GM13976 (cell line): ENCODE measurements around the gene CYP46A1.

ENCODE experiments used
- DNase-seq: peaks from one replicate; pipeline ENCODE4 v3.0.0; 2012; ENCODE audit warnings: low spot score
- in situ Hi-C: fragments of 300-500 bp; cut with MboI; formaldehyde crosslinking; loops from one replicate; pipeline ENCODE4 v1.12.0; 2022; ENCODE audit warnings: low sequenced_read_pairs, mixed read lengths, inconsistent platforms; ENCODE audit not compliant: unreplicated experiment
- TF ChIP-seq, protein P1 (sequence below): IDR thresholded peaks from 2 replicates; pipeline ENCODE4 v1.5.1; 2012; ENCODE audit warnings: borderline replicate concordance, mild to moderate bottlenecking; ENCODE audit not compliant: insufficient read depth; ENCODE audit errors: extremely low read depth, missing control alignments, control extremely low read depth

The CYP46A1 gene

DNA sequence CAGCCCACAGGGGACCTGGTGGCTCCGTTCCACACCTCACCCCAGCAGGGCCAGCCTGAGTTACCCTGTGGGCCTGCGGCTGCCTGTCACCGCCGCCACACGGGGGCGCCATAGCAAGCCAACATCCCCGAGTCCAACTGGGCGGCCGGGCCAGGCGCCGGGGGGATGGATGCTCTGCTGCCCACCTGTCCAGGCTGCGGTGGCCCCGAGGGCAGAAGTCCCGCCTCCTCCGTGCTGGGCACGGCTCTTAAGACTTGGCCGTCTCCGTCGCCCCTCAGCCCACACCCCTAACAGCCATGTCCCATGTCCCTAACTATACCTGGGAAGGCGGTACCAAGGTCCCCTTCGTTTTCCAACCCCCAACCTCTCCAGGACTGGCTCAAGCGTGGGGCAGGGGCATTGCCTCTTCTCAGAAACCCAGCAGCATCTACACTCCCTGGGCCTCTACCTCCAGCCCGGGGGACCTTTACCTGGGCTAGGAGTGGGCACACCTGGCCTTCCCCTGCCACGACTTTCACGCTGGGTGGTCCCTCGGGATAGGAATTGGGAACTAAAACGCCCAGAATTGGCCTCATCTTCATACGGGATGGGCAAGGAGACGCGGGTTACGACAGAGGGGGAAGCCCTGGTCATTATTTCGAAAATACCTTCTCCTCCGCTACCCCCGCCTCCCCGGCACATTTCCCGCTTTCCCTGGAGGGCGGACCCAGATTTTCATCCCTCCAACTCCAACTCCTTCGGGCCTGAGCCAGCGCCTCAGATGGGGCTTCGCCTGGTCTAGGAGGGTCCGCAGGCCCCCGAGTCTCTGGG, 1.1 kb upstream of the CYP46A1 start:
- in situ Hi-C loops: no loop called here
- peak; percentile 88 for DNase-seq
- TF ChIP-seq, protein P1, sequence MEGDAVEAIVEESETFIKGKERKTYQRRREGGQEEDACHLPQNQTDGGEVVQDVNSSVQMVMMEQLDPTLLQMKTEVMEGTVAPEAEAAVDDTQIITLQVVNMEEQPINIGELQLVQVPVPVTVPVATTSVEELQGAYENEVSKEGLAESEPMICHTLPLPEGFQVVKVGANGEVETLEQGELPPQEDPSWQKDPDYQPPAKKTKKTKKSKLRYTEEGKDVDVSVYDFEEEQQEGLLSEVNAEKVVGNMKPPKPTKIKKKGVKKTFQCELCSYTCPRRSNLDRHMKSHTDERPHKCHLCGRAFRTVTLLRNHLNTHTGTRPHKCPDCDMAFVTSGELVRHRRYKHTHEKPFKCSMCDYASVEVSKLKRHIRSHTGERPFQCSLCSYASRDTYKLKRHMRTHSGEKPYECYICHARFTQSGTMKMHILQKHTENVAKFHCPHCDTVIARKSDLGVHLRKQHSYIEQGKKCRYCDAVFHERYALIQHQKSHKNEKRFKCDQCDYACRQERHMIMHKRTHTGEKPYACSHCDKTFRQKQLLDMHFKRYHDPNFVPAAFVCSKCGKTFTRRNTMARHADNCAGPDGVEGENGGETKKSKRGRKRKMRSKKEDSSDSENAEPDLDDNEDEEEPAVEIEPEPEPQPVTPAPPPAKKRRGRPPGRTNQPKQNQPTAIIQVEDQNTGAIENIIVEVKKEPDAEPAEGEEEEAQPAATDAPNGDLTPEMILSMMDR: peak; percentile 92

DNA sequence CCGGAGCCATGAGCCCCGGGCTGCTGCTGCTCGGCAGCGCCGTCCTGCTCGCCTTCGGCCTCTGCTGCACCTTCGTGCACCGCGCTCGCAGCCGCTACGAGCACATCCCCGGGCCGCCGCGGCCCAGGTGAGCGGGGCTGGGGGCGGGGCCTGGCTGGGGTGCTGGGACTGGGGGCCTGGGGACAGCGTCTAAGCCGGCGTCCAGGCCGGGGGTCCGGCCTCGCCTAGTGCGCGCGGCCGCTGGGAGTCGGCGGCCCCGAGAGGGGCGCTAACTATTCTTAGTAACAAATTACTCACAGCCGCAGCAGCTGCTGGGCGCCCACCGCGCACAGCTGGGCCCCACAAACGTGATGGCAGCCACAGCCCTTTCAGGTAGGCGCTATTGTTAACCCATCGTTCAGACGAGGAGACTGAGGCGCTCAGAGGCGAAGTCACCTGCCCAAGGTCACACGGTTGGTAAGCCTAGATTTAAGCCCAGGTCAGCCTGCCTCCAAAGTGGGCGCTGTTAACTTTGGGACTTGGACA, 374 bp downstream of the CYP46A1 start:
- in situ Hi-C loops: no loop called here

DNA sequence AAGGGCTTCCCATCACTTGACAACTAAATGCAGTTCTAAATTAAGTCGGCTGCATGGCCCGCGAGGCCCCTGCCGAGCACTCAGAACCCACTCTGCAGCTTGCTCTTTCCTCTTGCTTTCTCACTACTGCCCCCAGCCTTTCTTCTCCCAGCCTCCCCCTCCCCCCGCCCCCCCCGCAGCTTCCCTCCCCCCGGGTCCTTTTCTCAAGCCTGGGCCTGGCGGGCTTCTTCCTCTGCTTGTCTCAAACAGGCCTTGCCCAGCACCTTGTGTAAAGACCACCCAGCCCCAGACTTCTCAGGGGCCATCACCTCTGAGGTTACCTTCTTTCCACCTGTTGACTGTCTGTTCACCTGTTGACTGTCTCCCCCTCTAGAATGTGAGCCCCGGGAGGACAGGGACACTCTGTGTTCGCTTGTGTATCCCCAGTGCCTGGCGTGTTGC, 1.1 kb downstream of the CYP46A1 start:
- TF ChIP-seq, protein P1: no peak
- in situ Hi-C loops: no loop called here
- no peak for DNase-seq

More for the DNA sequence above, 374 bp downstream of the CYP46A1 start:
- TF ChIP-seq, protein P1: no peak
- DNase-seq: no peak

DNA sequence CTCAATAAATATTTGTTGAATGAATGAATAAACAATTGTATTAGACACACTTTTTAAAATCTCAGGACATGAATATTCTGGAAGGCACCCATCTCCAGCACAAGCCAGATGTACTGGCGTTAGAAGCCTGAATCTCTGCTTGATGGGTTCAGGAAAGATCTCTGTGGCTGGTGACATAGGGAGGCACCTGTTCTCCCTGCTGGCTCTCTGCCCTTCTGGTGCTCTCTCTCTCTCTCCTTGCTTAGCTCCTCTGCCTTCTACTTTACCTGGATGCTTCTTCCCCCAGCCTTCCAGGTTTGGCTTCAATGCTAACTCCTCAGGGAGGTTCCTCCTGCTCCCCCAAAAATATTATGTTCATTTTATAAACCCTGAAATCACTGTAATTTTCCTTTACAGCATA, 1.5 kb downstream of the CYP46A1 start:
- DNase-seq: no peak
- TF ChIP-seq, protein P1: no peak
- in situ Hi-C loops: no loop called here

DNA sequence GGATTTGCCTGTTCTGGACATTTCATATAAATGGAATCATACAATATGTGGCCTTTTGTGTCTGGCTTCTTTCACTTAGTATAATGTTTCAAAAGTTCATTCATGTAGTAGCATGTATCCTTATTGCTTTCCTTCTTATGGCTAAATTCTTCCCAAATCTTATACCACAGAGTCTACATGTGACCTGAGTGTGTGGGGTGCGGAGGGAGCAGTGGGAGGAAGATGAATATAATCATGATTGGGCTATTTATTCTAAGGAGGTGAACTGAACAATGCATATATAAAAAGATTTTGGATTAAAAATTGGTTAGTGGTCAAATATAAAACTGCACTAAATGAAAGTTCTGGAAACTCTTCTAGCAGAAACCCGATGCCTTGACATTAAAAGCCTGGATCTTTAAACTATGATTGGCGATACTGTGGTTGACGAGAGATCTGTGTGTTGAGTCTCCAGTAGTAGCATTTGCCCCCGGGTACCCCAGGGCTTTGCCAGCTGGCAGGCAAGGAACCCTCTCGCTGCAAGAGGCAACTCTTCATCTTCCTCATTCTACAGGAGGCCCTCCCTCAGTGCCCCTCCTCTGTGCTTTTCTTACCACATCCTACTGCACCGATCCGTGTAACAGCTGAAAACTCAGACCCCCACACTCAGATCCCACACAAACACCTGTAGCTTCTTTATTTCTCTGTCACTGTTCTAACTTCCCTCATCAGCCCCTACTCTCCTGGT, 2.6 kb downstream of the CYP46A1 start:
- in situ Hi-C loops: no loop called here
- TF ChIP-seq, protein P1: no peak
- DNase-seq: peak; percentile 5

DNA sequence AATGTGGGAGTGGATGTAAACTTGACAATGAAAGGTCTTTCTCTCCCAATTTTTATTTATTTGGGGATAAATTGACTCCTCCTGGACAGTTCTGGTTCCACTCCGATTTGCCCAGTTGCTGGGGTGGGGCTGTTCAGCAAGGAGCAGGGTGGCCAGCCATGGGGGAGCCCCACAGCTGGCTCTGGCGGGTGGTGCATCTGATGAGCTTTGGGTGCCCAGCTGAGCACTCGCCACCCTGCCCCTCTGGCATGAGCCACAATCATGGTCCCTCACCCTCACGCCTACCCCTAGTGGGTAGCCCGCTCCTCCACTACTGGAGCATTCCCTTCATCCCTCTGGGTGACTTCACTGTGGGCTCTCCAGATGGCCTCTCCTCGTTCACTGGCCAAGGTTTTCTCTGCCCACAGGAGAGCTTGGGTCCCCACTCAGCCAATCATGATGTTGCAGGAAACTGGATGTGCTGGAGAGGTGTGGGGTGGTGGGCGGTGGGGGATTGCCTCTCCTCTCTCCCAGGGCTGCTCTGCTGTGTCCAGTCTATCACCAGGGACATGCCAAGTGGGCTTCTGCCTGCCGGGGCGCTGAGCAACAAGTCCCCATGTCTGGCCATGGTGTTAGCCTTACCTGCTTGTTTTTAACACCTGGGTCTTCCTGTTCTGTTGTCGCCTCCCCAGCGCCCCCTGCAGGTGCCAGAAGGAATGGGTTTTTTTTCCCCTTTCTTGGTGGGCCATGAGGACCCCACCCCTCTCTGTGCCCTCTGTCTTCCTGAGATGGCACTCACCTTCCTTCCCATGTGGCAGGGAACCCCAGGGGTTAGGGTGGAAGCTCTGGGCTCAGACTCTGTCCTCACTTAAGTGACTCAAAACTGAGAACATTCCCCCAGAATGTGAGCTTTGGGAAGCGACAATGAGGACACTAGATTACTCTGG, 3.4 kb downstream of the CYP46A1 start:
- peak; percentile 38 for DNase-seq
- TF ChIP-seq, protein P1: peak; percentile 55
- in situ Hi-C loops: no loop called here
